Cardiac muscle cell (in vitro differentiated cells and primary cell): ENCODE results near the gene REG1B. TPM values are rescaled to one million over a fixed set of nuclear protein-coding genes. Genes with fewer than 3 reads are reported as not detected.

Experiments used
- DNase-seq, 2 donors: peaks; one replicate each; pipeline versions ENCODE4 v3.0.0 to v3.0.0-alpha.2; 2010 to 2017; ENCODE audit warnings: low read depth in 1 of 2, low spot score in 1 of 2
- H3K27ac ChIP-seq: fragments of 200-600 bp; sonication (generic); 2 replicates; pipeline ENCODE4 v1.5.1; 2016
- H3K27me3 ChIP-seq: fragments of 200-600 bp; sonication (generic); 2 replicates; pipeline ENCODE4 v1.6.0; 2016; ENCODE audit warnings: control low read depth
- H3K36me3 ChIP-seq: fragments of 200-600 bp; sonication (generic); 2 replicates; pipeline ENCODE4 v1.5.1; 2016; ENCODE audit warnings: control low read depth
- H3K4me1 ChIP-seq: fragments of 200-600 bp; sonication (generic); 2 replicates; pipeline ENCODE4 v1.8.1; 2017; ENCODE audit warnings: low read depth, mild to moderate bottlenecking, mixed run types
- H3K4me3 ChIP-seq: fragments of 200-600 bp; sonication (generic); 2 replicates; pipeline ENCODE4 v1.5.1; 2016; ENCODE audit warnings: mild to moderate bottlenecking
- H3K9me3 ChIP-seq: fragments of 200-600 bp; sonication (generic); 2 replicates; pipeline ENCODE4 v1.5.1; 2017; ENCODE audit warnings: low read depth, mild to moderate bottlenecking, control low read depth
- CTCF ChIP-seq: IDR thresholded peaks from 2 replicates; pipeline ENCODE4 v1.5.1; 2012; ENCODE audit warnings: low read depth, mild to moderate bottlenecking, low read length
- polyA plus RNA-seq: library from polyadenylated mRNA; unstranded; fragments of >200 nt; fragmentation: Nextera tagmentation; extraction: Ambion mirVana; gene quantifications from 2 replicates; pipeline ENCODE4 v1.2.1, GENCODE V29; 2016
- total RNA-seq: library from RNA; depleted of rRNA; stranded (reverse); fragments of >200 nt; gene quantifications from 2 replicates; pipeline ENCODE4 v1.2.3, GENCODE V29; 2016

REG1B gene
- total and polyA plus RNA-seq, 2 experiments from 2014 or later = not detected

GRCh38 chr2:79124907-79125720 lies 37.3 kb upstream of the REG1B start:
- H3K36me3 ChIP-seq = no peaks in the 10 kb centered on the region
- H3K27ac ChIP-seq = no peak overlapping the region
- H3K4me1 ChIP-seq = peaks cover 9% of the 10 kb centered on the region
- TF ChIP-seq CTCF = no peak
- no peak for DNase-seq
- no peaks in the 10 kb centered on the region for H3K9me3 ChIP-seq
- no peaks in the 10 kb centered on the region for H3K27me3 ChIP-seq
- no peak overlapping the region for H3K4me3 ChIP-seq

GRCh38 chr2:79122676-79123075 lies 34.9 kb upstream of the REG1B start:
- no peaks in the 10 kb centered on the region for H3K9me3 ChIP-seq
- no peak for TF ChIP-seq CTCF
- no peak for DNase-seq

GRCh38 chr2:79120194-79120713 lies 32.5 kb upstream of the REG1B start, which contains the start of gene REG1A:
TSS of gene REG1A (plus strand) at chr2:79120488. CDS start at chr2:79120862, 374 bp downstream.
- Histone ChIP-seq H3K27ac (no peak within 1 kb of the TSS), H3K9me3 (no peaks in the 10 kb centered on the region), H3K4me3 (no peak within 1 kb of the TSS), H3K4me1 (peaks cover 9% of the 10 kb centered on the region), H3K36me3 (no peaks in the 10 kb centered on the region), H3K27me3 (no peaks in the 10 kb centered on the region)
- no peak for TF ChIP-seq CTCF
- DNase-seq = no peak

More at GRCh38 chr2:79122676-79123075, 34.9 kb upstream of the REG1B start:
- Histone ChIP-seq H3K36me3 (no peaks in the 10 kb centered on the region), H3K4me3 (no peak overlapping the region), H3K4me1 (peaks cover 9% of the 10 kb centered on the region), H3K27me3 (no peaks in the 10 kb centered on the region), H3K27ac (no peak overlapping the region)

GRCh38 chr2:79116997-79117928 lies 29.5 kb upstream of the REG1B start:
- H3K27me3 ChIP-seq = no peaks in the 10 kb centered on the region

More at GRCh38 chr2:79116997-79117928, 29.5 kb upstream of the REG1B start:
- Histone ChIP-seq H3K4me1 (no peaks in the 10 kb centered on the region), H3K9me3 (no peaks in the 10 kb centered on the region), H3K27ac (no peak overlapping the region), H3K4me3 (no peak overlapping the region), H3K36me3 (no peaks in the 10 kb centered on the region)
- no peak for TF ChIP-seq CTCF
- no peak for DNase-seq
